GM21515 (cell line): ENCODE results near the gene EP400.
"Not testable (repeated sequence)": the region's sequence is repeated elsewhere in the genome, so short reads cannot be mapped to it uniquely, and the experiment has no call there.

Source experiments
- ATAC-seq: cut with Tn5 transposase; IDR thresholded peaks from one replicate; pipeline ENCODE4 v1.9.1; 2021; ENCODE audit not compliant: unreplicated experiment

Gene EP400

DNA sequence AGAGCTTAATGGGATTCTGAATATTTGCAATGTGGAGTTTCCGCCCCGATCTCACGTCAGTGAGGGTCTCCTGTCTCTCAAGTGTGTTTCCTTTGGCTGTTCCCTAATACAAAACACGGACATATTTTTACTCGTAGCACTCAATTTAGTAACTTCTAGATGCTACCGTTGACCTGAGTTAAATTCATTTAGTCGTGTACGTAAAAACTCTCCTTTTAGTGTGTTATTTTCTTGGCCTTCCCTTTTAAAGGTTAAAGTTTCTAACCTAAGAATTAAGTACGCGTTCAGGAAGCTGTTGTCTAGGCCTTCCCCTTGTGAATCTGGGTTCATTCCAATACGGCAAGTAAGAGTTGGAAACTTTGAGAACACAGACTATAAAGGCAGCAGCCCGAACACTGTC lies 130.0 kb downstream of the EP400 start:
- no peak for ATAC-seq

DNA sequence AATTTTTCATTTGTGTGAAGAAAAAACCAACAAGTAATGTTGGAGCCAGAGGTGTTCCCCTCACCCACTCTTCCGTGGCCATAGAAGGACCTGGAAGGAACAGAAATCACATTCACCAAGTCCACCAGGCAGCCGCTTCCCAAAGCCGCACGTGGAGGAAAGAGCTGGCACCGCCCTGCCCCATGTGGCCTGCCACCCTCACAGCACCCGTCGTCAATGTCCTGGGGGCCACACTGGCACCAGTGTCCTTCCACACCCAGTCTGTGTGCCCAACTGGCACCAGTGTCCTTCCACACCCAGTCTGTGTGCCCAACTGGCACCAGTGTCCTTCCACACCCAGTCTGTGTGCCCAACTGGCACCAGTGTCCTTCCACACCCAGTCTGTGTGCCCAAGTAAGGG lies 130.8 kb downstream of the EP400 start:
- not testable (repeated sequence) for ATAC-seq

DNA sequence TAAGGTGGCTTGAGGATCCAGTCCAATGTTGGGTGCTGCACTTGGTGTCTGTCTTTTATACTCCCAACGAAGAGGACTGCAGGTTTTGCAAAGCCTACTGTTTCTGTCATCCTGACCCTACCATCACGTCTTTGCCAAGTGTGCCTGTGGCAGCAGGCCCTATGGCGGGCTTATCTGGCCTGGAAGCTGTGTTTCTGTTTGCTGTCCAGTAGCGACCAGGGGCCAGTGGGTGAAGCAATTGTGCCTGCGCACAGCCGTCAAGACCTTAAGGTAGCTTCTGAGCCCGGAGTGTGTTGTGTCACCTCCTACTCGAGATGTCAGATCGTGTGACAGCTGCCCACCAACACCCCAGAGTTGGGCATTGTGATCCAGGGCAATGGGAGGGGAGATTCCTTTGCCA lies 131.7 kb downstream of the EP400 start:
- no peak for ATAC-seq

DNA sequence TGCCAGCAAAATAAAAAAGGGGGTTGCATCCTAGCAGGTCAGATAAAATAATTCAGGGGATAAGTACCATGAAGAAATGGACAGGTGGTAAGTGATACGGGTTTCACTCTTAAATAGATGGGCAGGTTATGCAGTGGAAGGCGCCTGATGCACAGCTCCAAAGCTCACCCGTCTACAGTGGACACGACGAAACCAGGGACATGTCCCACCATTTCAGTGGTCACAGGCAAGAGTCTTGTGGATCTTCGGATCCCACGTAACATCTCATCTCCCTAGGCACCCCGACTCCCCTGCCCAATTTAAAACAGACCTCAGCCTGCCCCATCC lies 133.8 kb downstream of the EP400 start:
- no peak for ATAC-seq

DNA sequence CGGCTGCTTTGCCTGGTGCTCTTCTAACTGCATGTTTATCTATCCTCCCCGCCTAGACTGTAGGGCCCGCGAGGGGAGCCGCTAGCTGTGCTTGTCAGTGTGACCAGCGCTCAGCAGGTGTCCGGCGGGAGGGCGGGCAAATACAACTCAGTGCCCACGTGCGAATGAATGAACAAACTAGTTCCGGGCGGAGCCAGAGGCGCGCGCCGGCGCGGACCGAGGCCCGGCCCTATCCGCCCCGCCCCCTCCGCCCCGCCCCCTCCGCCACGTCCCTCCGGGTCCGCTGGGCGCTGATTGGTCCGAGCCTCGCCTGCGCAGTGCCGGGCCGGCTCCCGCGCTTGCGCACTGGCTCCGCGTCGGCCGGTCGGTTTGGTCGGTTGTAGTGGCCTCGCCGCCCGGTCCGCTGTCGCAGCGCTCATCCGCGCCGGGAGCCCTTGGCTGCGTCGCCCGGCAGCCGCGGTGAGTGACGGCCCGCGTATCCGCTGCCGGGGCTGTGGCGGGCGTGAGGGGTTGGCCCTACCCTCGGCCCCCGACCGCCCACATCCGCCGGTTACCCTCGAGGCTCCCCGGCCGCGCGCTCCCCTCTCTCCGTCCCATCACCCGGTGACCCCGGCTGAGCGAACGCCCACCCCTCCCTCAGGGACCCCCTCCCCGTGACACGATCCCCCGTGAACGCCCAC lies 134.3 kb downstream of the EP400 start:
- peak; percentile 82 for ATAC-seq

DNA sequence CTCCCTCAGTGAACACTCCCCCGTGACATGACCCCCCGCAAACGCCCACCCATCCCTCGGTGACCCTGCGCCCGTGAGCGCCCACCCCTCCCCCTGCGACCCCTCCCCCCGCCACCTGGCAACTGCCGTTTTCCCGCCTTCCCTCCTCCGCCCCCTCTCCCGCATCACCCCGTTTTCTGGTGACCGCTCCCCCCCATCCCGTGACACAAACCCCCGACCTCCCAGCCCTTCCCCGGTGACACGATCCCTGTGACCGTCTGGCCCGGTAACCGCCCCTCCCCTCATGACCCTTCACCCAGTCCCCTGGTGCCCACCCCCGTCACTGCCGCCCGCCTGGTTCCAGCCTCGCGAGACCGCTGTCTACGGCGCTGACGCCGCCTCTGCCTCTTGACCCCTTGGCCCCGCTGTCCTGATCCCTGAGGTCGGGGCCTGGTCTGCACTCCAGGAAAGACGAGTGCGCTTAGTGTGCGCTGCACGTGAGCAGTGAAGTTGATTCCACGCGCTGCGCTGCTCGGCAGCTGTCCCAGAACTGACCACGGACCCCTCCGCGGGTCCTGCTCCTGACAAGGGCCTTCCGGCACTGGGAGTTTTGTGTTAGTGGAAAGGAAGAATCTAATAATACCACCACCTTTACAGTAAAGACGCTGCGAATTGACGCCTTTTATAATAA lies 135.0 kb downstream of the EP400 start:
- peak; percentile 33 for ATAC-seq

DNA sequence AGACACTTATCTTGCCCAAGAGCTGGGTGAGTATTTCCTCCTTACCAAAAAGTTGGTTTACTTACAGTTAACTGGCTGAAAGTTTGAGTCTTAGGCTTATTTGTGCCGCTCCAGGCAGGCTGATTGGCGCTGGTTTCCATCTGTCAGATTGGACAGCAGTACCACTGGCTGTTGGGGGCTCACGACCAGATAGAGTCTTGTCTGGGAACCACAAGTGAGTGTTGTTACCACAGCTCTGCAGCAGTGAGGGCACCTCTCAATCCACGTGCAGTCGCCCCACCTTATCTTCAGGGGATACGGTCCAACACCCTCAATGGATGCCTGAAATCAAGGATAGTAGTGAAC lies 135.5 kb downstream of the EP400 start:
- ATAC-seq, result no peak

DNA sequence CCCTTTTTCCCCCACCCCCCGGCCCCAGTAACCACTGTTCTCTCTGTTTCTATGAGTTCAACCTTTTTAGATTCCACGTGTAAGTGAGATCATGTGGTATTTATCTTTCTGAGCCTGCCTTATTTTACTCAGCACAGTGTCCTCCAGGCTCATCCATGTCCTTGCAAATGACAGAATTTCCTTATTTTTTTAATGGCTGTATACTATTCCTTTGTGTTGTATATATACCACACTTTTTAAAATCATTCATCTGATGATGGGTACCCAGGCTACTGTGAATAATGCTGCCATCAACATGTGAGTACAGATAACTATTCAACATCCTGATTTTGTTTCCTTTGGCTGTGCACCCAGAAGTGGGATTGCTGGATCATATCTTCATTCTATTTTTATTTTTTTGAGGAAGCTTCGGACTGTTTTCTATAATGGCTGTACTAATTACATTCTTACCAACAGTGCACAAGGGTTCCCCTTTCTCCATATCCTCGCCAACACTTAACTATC lies 139.7 kb downstream of the EP400 start:
- no peak for ATAC-seq

DNA sequence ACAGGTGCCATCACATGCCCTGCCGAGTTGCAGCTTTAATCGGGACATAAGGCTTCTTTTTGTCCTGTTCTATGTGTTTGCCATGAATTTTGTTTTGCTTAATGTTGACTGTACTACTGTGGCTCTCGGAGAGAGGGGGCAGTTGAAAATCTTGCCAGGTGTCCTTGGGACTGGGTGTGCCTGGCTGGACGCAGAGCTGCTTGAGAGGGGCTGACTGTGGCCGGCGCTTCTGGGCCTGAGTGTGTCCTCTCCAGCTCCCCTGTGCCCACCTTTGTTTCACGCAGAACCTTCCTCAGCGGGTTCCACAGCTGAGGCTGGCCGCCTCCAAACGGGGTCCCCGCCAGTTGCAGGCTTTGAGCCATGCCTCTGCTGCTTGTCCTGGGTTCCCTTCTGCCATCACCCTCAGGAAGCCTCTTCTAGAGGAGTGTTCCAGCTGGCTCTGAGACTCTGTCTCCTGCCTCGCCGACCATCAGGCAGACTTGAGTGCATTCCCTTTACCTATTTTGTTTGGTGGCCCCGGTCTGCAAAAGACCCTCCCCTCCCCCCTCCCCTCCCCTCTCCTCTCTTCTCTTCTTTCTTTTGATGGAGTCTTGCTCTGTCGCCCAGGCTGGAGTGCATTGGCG lies 144.6 kb downstream of the EP400 start:
- ATAC-seq, result no peak

DNA sequence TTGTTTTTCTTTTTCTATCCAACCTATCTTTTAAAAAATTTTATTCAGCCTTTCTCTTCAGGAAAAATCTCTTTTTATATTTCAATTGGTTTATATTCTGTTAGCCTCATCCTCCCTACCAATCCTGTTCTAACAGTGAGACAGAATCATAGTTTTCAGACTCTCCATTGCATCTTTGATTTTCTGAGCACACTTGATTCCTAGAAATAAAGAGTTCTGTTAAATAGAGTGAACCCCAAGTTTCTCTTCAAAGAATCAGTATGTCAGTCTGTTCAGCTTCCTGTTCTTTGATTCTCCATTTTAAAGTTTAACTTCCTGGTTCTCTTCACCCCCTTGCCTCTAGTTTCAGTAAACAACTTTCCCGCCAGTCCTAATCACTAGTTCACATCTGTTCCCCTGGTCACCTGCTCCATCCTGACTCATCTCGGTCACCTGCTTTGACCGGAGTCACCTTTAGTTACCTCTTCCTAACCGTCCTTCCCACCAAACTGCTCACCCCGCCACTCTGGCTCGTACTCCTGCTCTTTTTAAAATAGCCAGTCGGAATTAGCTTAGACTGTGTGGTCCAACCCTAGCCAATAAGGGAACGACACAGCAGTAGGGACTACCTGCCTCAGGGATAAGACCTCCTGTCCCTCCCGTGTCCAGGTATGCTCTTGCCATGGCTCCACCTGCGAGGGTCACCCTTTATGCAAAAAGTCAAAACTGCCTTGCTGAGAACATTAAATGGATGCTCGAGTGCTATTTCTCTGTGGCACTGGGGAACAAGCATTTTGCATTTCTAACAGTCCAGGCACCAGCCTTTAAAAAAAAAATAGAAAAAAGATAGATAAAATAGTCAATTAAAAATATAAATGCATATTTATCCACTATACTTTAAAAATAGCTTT lies 146.0 kb downstream of the EP400 start:
- ATAC-seq, result no peak

DNA sequence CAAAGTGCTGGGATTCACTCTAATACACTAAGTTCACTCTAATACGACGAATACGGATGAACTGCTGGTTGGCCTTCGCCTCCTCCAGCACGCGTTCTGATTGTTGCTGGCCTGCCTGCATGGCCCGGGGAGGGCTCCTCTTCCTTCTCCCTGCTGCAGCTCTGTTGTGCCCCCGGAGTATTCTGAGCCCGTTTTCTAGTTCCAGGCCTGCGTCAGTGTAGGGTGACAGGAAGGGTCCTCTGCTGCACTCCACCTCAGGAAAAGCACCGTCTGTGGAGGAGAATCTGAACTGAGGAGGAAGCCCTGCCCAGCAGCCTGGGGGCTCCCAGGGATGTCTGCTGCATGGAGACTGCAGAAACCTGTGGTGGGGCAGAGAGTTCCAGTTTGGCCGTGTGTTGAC lies 150.0 kb downstream of the EP400 start:
- no peak for ATAC-seq

DNA sequence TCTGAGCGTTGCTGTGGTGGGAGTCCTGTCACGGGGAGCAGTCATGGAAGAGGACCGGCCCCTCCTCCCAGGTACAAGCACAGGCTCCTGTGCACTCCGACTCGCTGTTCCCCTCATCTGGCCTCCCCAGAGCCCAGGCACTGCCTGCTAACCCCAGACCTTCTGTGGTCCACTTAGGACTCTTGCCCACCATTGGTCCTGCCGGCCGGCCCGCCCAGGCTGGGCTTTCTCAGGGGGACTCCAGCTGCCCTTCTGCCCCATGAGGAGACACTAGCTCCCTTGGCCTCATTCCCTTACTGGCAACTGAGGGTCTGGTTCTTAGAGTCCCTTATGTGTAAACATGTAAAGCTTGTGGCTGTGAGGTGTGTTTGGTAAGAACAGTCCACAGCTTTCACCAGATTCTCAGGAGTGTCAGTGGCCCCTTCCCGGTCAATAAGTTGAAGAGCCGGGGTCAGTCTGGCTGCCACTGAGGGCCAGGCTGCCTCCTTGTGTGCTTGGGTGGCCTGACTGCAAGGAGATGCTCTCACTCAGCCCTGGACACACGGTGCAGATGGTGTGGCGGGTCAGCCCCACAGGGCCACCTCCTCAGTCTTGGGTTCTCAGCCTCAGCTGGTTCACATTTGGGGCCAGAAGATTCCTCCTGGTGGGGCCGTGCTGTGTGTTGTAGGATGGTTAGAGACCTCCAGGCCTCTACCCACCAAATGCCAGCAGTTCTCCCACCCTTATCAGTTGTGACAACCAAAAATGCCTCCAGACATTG lies 150.7 kb downstream of the EP400 start:
- ATAC-seq, result no peak

DNA sequence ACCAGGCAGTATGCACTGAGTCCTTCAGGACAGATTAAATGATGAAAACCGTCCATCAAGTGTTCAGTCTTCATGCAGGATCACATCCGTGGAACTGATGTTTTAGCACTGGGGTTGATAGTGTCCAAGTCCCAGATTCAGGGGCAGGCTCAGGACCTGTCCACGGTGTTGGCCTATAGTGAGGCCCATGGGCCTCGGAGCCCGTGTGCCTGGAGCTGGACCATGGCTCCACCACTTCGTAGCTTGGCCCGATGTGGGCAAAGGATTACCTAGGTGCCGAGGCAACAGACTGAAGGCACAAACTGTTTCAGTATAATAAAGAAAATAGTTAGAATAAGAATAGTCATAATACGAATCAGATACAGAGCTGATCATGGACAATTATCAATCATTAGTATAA lies 152.6 kb downstream of the EP400 start:
- no peak for ATAC-seq

DNA sequence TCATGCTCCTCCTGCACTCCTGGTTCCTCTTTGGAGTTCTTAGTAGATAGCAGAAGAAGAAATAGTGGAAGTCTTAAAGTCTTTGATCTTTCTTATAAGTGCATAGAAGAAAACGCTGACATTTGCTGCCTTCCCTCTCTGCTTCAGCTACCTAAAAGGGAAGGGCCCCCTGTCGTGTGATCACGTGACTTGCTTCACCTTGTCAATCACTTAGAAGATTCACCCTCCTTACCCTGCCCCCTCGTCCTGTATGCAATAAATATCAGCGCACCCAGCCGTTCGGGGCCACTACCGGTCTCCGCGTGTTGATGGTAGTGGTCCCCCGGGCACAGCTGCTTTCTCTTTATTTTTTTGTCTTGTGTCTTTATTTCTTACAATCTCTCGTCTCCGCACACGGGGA lies 153.3 kb downstream of the EP400 start:
- not testable (repeated sequence) for ATAC-seq

DNA sequence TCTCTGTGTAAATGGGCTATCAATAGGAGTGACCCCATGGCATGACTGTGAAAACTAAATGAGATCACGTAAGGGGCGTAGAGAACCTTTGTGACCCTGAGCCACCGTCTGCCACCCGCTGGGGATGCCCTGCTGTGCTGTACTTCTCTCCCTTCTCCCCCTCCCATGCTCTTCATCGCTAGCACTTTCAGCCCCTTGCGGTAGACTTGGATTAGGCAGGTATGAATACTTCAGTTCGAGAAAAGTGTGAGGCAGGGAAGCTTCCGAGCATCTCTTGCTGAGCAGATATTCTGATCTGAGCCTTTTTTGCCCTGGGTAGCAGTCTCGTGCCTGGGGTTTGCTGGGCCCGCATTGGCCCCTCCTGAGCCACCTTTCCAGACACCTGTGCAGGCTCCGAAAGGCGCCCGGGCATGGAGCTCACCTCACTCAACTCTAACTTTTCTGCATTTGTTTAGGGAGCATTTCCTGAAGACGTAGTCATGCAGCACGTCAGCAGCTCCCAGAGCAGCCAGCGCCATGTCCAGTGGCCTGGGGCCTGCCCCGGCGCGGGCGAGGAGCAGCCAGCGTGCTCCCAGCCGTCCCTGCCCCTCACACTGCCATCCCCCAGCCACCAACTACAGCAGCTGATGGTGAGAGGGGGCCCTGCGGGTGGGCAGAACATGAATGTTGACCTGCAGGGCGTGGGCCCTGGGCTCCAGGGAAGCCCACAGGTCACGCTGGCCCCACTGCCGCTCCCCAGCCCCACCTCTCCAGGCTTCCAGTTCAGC lies 154.0 kb downstream of the EP400 start:
- ATAC-seq, result no peak

DNA sequence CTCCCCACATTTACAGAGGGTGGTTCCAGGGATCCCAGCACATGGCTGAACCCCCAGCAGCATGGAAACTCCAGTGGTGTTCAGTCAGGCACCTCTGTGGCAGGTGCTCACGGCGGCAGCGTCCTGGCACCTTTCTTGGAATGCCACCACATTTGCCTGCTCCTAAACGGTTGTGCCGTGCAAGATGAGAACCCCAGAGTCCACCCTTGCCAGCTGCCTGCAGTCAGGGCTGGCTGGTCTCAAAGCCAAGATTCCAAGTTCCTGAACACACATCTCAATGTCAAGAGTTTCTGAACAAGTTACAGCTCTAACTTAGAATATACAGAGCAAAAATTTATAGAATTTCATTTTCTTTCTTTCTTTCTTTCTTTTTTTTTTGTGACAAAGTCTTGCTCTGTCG lies 155.7 kb downstream of the EP400 start:
- ATAC-seq, result no peak

DNA sequence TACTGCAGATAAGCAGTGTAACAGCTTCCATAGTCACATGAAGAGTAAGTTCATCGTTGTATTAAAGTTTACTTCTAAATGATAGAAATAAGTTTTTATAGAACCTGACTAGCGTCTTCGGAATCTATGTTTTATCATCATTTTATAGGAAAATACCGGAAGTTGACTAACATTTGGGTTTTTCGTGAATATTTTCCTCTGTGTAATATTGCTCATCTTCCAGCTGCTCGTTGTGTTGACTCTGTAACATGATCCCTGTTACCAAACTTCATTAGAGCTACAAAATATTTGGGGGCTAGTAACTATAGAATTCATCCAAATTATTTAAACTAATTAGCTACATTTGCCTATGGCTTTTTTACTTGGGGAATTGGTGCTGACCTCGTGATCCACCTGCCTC lies 157.2 kb downstream of the EP400 start:
- no peak for ATAC-seq

DNA sequence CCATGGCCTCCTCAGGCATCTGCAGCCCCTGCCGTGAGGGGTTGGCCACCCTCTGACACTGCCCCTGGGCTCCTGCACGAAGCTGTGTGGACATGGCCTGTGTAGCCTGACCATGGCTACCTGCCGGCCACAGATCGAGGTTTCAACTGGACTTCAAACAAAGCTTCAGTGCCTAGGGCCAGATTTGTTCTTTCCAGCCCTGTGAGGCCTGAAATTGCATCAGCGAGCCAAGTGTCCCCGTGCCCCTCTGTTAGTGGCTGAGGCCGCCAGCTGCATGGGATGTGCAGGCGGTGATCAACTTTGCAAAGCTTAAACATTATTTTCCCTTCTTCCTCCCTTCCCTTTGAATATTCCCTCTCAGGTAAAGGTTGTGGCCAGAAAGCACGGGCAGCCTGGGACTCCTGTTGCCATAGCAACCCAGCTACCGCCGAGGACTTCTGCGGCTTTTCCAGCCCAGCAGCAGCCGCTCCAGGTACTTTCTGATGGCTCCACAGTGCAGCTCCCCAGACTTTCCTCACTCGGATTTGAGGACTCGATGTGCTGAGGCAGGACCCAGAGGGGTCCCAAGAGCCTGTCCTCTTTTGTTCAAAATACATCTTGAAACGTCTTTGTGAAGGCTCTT lies 158.6 kb downstream of the EP400 start:
- no peak for ATAC-seq

DNA sequence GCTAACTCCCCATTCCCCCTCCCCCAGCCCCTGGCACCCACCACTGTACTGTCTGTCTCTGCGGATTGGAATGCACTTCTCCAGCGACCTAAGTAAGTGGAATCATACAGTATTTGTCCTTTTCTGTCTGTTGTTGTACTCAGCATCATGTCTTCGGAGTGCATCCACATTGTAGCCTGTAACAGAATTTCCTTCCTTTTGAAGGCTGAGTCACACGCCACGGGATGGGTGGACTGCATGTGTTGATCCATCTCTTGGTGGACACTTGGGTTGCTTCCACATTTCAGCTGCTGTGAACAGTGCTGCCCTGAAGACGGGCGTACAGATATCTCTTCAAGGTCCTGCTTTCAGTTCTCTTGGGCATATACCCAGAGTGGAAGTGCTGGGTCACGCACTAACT lies 160.0 kb downstream of the EP400 start:
- ATAC-seq, result no peak

DNA sequence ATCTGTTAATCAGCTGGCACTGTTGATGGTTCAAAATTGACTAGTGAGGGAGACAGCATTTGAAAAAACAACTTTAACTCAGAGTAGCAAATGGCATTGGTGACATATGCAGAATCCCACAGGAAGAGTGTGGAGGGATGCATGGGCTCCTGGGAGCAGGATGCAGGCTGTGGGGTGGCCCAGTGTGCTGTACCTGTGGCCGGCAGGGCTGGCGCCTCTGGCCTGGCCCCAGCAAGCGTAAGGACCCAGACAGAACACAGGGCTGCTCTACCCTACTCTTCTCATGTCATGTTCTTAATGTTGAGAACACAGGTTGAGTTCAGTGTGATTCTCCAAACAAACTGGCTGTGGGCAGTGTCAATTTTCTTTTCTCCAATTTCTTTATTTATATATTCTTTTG lies 160.9 kb downstream of the EP400 start:
- no peak for ATAC-seq
